NCI-H524 treated with DMSO at 0.1 percent for 48 hours (cell line): Measurements from ENCODE around the gene PCDHGA6.
"Not testable (repeated sequence)": the region's sequence is repeated elsewhere in the genome, so short reads cannot be mapped to it uniquely, and the experiment has no call there.

ENCODE experiments used
- DNase-seq: peaks from one replicate; lab custom pipeline; 2025; lab: John Stamatoyannopoulos, UW

Gene PCDHGA6

GRCh38 chr5:141392429-141393198 is 18.9 kb downstream of the PCDHGA6 start, which contains the start of gene PCDHGA8:
Gene PCDHGA8 (plus strand): TSS chr5:141392633. CDS start chr5:141392814, 181 bp downstream.
- DNase-seq, result no peak

- no peak for DNase-seq
Observed at GRCh38 chr5:141393267-141393666, 19.6 kb downstream of the PCDHGA6 start.

DNA sequence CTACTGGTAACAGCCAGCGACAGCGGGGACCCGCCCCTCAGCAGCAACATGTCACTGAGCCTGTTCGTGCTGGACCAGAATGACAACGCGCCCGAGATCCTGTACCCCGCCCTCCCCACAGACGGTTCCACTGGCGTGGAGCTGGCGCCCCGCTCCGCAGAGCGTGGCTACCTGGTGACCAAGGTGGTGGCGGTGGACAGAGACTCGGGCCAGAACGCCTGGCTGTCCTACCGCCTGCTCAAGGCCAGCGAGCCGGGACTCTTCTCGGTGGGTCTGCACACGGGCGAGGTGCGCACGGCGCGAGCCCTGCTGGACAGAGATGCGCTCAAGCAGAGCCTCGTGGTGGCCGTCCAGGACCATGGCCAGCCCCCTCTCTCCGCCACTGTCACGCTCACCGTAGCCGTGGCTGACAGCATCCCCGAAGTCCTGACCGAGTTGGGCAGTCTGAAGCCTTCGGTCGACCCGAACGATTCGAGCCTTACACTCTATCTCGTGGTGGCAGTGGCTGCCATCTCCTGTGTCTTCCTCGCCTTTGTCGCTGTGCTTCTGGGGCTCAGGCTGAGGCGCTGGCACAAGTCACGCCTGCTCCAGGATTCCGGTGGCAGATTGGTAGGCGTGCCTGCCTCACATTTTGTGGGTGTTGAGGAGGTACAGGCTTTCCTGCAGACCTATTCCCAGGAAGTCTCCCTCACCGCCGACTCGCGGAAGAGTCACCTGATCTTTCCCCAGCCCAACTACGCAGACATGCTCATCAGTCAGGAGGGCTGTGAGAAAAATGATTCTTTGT is 20.9 kb downstream of the PCDHGA6 start:
- DNase-seq, result not testable (repeated sequence)

GRCh38 chr5:141397756-141398551 is 24.3 kb downstream of the PCDHGA6 start, which contains the start of gene PCDHGB5:
Gene PCDHGB5 (plus strand): TSS chr5:141397947. CDS start chr5:141398128, 181 bp downstream.
- not testable (repeated sequence) for DNase-seq

DNA sequence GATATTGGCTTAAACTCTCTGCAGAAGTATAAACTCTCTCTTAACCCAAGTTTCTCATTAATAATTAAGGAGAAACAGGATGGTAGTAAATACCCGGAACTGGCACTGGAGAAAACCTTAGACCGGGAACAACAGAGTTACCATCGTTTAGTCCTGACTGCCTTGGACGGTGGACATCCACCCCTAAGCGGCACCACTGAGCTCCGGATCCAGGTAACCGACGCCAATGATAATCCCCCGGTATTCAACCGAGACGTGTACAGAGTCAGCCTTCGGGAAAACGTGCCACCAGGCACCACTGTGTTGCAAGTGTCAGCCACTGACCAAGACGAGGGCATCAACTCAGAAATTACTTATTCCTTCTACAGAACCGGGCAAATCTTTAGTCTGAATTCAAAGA is 24.9 kb downstream of the PCDHGA6 start:
- no peak for DNase-seq

DNA sequence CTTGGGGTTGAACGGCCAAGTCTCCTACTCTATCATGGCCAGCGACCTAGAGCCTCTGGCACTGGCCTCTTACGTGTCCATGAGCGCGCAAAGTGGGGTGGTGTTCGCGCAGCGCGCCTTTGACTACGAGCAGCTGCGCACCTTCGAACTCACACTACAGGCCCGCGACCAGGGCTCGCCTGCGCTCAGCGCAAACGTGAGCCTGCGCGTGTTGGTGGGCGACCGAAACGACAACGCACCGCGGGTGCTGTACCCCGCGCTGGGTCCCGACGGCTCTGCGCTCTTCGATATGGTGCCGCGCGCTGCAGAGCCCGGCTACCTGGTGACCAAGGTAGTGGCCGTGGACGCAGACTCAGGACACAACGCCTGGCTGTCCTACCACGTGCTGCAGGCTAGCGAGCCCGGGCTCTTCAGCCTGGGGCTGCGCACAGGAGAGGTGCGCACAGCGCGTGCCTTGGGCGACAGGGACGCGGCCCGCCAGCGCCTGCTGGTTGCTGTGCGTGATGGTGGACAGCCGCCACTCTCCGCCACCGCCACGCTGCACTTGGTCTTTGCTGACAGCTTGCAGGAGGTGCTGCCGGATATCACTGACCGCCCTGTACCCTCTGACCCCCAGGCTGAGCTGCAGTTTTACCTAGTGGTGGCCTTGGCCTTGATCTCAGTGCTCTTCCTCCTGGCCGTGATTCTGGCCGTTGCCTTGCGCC is 26.0 kb downstream of the PCDHGA6 start:
- DNase-seq, result no peak

GRCh38 chr5:141402553-141403243 is 29.0 kb downstream of the PCDHGA6 start, which contains the start of gene PCDHGA9:
Gene PCDHGA9 (plus strand): TSS chr5:141402778. CDS start chr5:141402953, 175 bp downstream.
- no peak for DNase-seq

DNA sequence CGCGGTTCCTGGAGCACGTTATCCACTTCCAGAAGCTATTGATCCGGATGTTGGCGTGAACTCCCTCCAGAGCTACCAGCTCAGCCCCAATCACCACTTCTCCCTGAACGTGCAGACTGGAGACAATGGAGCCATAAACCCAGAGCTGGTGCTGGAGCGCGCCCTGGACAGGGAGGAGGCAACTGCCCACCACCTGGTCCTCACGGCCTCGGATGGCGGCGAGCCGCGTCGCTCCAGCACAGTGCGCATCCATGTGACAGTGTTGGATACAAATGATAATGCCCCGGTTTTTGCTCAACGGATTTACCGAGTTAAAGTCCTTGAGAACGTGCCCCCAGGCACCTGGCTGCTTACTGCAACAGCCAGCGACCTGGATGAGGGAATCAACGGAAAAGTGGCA is 29.7 kb downstream of the PCDHGA6 start:
- DNase-seq, result no peak

- not testable (repeated sequence) for DNase-seq
Observed at GRCh38 chr5:141407790-141408505, 34.3 kb downstream of the PCDHGA6 start, which contains the start of gene PCDHGB6. Gene PCDHGB6 (plus strand): TSS chr5:141408021. CDS start chr5:141408203, 182 bp downstream.

DNA sequence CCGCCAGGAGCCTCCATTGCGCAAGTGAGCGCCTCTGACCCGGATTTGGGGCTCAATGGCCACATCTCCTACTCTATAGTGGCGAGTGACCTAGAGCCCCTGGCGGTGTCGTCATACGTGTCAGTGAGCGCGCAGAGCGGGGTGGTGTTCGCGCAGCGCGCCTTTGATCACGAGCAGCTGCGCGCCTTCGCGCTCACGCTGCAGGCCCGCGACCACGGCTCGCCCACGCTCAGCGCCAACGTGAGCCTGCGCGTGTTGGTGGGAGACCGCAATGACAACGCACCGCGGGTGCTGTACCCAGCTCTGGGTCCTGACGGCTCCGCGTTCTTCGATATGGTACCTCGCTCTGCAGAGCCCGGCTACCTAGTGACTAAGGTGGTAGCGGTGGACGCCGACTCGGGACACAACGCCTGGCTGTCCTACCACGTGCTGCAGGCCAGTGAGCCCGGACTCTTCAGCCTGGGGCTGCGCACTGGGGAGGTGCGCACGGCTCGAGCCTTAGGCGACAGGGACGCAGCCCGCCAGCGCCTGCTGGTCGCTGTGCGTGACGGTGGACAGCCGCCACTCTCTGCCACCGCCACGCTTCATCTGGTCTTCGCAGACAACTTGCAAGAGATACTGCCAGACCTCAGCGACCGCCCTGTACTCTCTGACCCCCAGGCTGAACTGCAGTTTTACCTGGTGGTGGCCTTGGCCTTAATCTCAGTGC is 36.1 kb downstream of the PCDHGA6 start:
- DNase-seq, result no peak

- no peak for DNase-seq
Observed at GRCh38 chr5:141411575-141411974, 37.9 kb downstream of the PCDHGA6 start.

GRCh38 chr5:141412854-141413539 is 39.3 kb downstream of the PCDHGA6 start, which contains the start of gene PCDHGA10:
Gene PCDHGA10 (plus strand): TSS chr5:141412987. CDS start chr5:141413176, 189 bp downstream.
- no peak for DNase-seq

- no peak for DNase-seq
Observed at GRCh38 chr5:141413540-141414069, 39.9 kb downstream of the PCDHGA6 start.

DNA sequence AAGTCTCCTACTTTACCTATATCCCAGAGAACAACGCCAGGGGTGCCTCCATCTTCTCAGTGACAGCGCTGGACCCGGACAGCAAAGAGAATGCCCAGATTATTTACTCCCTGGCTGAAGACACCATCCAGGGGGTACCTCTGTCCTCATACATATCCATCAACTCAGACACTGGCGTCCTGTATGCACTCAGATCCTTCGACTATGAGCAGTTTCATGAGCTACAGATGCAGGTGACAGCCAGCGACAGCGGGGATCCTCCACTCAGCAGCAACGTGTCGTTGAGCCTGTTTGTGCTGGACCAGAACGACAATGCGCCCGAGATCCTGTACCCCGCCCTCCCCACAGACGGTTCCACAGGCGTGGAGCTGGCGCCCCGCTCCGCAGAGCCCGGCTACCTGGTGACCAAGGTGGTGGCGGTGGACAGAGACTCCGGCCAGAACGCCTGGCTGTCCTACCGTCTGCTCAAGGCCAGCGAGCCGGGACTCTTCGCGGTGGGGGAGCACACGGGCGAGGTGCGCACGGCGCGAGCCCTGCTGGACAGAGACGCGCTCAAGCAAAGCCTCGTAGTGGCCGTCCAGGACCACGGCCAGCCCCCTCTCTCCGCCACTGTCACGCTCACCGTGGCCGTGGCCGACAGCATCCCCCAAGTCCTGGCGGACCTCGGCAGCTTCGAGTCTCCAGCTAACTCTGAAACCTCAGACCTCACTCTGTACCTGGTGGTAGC is 41.0 kb downstream of the PCDHGA6 start:
- DNase-seq, result not testable (repeated sequence)

DNA sequence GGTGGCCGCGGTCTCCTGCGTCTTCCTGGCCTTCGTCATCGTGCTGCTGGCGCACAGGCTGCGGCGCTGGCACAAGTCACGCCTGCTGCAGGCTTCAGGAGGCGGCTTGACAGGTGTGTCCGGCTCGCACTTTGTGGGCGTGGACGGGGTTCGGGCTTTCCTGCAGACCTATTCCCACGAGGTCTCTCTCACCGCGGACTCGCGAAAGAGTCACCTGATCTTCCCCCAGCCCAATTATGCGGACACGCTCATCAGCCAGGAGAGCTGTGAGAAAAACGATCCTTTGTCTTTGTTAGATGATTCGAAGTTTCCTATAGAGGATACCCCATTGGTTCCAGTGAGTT is 41.6 kb downstream of the PCDHGA6 start:
- DNase-seq, result not testable (repeated sequence)

DNA sequence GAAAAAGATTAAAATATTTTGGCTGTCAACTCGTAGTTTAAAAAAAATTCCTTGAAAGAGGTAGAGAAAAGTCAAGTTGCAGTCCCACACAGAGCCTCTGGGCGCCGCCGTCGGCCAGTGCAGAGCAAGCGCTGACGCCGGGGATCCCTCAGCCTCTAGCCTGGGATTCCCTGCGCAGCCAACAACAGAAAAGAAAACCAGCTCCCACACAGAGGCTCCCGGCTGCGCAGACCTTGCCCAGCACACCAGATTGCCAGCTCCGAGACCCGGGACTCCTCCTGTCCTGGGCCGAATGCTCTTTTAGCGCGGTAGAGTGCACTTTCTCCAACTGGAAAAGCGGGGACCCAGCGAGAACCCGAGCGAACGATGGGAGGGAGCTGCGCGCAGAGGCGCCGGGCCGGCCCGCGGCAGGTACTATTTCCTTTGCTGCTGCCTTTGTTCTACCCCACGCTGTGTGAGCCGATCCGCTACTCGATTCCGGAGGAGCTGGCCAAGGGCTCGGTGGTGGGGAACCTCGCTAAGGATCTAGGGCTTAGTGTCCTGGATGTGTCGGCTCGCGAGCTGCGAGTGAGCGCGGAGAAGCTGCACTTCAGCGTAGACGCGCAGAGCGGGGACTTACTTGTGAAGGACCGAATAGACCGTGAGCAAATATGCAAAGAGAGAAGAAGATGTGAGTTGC is 43.9 kb downstream of the PCDHGA6 start, which contains the start of gene PCDHGB7:
TSS of gene PCDHGB7 (plus strand) at position 184 of the 679 bp plus-strand sequence. CDS start at position 367, 183 bp downstream.
- DNase-seq, result peak; percentile 12
